ENCODE results near the gene SNRNP200. TPM values are rescaled to one million over a fixed set of nuclear protein-coding genes. Genes with fewer than 3 reads are reported as not detected.

SNRNP200 gene
- 64.1 and 68.1 TPM in 2 replicates for total RNA-seq

DNA sequence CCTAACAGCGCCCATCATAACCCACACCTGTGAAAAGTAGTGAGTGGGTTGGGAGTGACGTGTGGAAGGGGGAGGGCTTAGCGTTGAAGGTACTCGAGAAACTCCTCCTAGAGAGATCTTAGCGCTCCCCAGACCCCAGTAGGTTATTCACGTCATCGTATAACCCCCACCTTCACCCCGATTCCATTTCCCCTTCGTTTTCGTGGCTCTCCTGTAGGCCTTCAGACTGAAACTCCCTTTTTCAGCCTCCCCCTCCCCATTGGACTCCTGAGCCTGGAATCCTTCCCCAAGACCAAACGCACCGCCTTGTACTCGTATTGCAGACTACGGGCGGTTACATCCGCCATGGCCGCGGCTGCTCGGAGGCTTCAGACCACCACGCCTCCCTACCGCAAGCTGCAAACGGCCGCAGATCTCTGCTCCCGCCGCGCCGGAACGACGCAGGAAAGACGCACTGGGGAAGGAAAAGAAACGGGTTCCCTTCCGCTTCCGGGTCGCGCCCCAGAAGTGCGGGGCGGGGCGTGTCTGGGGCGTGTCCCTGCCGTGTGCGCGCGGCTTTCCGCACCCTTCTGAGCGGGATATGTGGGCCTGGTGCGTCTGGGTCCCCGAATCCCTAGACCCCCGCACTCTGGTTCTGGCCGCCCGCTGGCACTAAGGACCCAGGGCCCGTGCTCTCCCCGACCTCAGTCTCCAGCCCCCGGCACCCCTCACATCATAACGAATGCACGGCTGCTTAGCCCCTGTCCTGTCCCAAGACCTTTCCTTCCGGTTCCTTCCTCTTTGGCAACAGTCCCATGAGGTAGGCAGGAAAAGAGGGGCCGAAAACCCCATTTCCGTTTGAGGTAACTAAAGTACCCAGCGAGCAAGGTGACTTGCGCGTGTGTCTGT is at the start of gene SNRNP200:
Gene SNRNP200 (minus strand): TSS at position 456 of the 888 bp plus-strand sequence. CDS start 109 bp downstream, at position 347.
- peak; percentile 15 for DNase-seq (ENCODE audit: low read depth, low spot score)

DNA sequence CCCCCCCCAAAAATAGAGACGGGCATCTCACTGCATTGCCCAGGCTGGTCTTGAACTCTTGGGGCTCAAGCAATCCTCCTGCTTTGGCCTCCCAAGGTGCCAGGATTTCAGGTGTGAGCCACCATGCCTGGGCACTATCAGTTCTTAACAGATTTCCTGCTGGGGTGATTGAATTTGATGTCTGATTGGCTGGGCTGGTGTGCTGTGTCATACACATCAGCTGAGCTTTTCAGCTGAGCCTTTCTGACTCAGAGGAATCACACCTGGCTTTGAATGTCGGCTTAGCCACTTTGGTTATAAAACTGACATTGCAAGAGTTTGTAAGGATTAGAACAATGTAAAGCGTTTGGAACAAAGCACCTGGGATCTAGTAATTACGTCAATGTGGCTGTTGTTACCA is 49.1 kb upstream of the SNRNP200 start:
- DNase-seq (ENCODE audit: low read depth, low spot score), result no peak

DNA sequence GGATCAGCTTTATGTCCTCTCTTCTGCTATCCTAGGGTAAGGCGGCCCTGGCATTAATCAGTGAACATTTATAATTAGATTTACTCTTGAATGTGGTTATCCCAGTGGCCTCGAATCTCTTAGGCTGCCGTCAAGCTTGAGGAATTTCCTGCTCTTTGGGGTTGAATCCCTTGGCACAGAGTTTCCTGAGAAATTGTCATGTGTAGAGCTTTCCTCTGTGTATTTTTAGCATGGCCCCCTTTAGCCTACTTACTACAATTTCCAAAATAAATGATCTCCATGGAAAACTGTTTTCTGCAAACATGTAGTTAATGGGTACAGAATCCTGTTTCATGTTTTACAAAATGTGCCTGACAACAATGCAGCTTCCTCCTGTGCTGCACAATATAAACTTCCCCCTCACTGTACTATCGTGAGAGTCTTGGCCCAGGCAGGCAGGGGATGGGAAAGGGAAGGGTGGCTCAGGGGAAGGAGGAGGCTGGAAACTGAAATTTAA is 48.3 kb upstream of the SNRNP200 start:
- no peak for DNase-seq (ENCODE audit: low read depth, low spot score)

DNA sequence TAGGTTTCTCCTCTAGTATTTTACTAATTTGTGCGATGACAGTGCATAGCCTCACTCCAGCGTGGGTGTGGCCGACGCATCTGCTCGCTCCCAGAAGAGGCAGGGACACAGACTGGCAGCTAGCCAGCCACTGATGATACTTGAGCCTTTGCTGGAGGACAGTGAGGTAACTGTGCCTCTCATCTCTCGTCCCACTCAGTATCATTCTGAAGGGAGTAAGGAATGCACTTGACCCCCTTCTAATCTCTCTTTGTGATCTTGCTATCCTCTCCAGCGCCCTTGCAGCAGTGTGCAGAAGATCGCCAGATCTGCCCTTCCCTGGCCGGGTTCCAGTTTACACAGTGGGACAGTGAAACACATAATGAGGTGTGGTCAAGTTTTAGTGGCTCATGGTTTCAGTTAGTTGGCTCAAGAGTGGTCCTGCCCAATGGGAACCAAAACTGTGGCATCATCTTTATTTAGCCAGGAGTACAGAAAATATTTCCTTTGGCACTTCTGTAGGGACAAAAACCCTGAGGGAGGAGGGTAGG is 47.8 kb upstream of the SNRNP200 start:
- DNase-seq (ENCODE audit: low read depth, low spot score), result no peak

DNA sequence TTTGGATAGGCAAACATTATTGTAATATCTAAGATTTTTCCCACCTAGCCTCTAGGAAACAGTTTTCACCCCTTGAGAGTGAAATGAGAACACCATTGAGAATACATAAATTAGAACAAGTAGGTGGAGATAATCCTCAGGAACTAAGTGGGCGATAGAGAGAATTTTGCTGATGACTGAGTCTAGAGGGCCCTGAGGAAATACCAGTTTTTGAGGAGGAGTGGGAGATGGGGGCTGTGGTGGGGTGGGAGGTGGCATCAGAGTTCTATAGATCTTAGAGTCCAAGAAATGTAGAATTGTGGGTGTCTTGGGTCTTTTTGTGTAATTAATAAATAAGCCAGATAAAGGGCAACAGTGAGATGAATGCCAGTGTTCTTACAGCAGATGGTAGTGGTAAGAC is 42.0 kb upstream of the SNRNP200 start:
- DNase-seq (ENCODE audit: low read depth, low spot score), result no peak

DNA sequence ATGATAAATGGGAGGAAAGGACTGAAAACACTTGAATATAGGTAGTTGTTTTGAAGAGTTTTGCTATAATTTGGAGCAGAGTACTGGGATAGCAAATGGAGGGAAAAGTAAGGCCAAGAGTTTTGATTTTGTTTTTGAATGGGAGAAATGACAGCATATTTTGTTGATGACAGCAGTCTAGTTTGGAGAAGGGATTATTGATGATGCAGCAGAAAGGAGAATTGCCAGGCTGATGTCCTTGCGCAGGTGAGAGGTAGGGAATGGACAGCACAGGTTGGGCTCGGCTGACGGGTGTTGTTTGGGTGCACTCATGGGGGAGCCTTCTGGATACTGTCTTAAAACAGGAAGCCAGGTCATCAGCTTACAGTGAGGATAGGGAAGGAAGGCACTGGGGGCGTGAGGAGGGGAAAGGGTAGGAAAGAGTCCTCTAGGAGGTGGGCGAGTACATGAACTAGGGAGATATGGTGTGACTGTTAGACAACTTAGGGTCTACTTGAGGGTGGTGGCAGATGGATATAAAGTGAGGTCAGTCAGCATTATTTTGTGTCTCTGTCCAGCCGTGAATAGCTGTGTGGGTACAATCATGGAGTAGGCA is 40.6 kb upstream of the SNRNP200 start:
- no peak for DNase-seq (ENCODE audit: low read depth, low spot score)

DNA sequence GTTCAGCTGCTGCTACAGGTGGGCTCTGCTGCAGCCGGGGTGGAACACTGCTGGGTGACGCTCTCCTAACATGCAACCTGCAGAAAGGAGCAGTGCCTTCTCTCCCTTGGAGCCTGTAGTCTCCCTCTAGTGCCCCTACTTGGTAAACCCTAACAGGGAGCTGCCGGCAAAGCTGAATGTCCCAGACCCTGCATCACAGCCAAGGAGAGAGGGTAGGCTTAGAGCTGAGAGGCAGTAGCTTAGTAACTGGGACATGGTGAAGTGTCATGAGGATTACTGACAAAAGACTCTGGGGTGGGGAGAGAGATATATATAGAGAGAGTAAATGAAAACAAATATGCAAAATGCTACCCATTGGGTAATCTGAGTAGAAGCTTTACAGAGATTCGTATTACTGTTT is 40.1 kb upstream of the SNRNP200 start:
- DNase-seq (ENCODE audit: low read depth, low spot score), result no peak

DNA sequence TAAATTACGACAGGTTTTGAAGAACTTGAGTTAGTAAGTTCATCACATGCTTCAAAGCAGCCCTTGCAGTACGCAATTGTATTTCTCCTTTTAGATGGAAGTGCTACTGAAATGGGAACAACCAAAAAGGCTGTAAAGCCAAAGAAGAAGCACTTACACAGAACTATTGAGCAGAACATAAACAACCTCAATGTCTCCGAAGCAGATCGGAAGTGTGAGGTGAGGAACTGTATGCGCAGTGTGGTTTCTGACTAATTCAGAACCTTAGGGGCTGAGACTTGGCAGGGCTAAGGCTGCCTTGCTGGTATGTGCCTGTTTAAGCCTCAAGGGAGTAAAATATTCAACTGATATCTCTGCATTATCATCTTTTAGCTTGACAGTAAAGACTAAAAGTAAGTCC is 38.7 kb upstream of the SNRNP200 start:
- no peak for DNase-seq (ENCODE audit: low read depth, low spot score)

DNA sequence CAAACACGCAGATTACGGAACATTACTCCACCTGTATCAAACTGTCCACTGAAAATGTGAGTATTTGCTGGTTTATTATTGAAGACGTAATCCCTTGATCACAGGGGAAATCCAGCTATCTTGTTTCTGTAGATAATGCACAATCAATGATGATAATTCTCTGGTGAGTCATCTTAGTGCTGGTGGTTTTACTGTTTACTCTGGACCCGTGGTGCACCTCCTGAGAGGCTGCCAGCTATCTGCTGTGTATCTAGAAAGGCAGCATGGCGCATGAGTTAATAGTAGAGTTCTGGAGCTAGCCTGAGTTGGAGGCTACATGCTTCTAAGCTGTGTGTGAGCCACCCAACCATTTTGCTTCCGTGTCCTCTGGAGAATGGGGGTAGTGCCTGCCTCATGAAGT is 36.7 kb upstream of the SNRNP200 start:
- DNase-seq (ENCODE audit: low read depth, low spot score), result no peak

DNA sequence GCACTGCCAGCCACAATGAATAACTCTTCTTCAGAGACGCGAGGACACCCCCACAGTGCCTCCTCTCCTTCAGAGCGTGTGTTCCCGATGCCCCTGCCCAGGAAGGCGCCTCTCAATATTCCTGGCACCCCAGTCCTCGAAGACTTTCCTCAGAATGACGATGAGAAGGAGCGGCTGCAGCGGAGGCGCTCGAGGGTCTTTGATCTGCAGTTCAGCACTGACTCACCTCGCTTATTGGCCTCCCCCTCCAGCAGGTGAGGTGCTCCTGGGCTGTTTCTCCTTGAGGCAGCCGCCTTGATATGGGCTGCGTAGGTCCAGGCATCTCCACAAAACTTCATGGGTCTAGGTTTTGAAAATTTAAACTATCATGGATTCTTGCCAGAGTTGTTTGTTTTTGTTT is 36.3 kb upstream of the SNRNP200 start:
- no peak for DNase-seq (ENCODE audit: low read depth, low spot score)

DNA sequence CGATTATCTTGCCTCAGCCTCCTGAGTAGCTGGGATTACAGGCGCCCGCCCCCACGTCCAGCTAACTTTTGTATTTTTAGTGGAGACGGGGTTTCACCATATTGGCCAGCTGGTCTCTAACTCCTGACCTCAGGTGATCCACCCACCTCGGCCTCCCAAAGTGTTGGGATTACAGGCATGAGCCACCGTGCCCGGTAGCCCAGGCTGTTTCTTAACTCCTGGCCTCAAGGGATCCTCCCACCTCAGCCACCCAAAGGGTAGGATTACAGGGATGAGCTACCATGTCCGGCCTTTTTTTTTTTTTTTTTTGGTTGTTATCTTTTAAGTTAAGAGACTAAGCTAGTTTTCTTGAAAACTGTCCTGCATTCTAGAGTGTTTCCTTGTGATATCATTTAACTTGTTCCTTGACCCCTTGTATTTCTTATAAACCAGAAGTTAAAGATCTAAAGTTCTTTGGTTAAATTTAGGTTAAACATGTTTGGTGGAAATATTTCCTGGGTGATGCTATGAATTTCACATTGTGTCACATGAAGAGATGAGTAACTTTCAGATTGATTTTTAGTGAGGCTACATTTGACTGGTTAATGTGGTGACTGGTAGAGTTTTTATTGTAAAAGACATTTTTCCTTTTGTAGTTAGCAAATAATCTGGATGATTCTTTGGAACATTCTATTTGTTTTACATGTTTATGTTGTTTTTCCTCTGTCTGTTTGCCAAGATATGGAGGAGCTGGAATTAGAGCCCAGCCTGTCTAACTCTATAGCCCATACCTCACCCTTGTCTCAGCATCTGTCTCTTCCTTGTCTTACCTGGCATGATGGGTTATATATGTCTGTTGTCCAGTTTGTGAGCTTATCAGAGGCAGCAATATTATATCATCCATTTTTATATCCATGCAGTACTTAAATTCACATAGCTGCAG is 35.4 kb upstream of the SNRNP200 start:
- DNase-seq (ENCODE audit: low read depth, low spot score), result no peak

DNA sequence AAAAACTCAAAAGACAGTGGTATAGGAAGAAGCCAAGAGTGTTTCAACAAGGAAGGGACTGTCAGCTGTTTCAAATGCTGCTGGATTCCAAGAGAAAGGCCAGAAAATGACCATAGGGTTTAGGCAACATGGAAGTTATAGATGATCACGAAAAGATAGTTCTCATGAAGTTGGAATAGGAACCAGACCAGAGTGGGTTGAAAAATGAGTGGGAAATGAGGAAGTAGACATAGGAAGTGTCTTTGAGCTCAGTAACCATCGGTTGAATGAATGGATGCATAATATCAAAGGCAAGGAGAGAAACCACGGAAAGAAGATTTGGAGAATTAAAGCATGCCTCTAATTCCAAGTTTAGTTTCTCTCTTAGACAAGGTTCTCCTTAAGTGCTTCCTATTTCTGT is 31.5 kb upstream of the SNRNP200 start:
- DNase-seq (ENCODE audit: low read depth, low spot score), result no peak

DNA sequence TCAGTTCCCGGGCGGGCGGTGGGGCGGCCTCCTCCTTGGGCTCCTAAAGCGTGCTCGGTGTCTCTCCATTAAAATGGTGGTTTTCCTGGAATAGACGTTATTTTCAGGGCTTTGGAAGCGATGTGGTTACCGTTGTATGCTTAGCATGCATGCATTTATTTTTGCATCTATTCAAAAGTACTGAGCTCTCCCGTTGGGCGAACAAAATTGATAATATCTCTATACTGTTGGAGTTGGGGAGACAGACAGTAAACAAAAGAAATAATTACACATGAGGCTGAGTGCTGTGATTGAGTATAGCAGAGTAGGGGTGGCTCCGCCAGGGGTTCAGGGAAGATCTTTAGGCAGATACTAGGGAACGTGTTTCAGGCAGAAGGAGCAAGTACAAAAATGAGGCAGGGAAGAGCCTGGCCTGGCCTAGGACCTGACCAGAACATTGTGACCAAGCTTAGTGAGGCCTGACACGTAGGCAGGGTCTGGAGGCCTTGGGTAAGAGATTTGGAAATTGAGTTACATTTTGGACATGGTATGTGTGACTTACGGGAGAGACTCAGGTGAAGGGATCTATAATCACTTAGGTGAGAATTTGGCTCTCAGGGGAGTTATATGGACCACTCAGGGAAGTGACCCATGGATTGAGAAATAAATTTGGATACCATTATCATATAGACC is 30.9 kb upstream of the SNRNP200 start:
- no peak for DNase-seq (ENCODE audit: low read depth, low spot score)

DNA sequence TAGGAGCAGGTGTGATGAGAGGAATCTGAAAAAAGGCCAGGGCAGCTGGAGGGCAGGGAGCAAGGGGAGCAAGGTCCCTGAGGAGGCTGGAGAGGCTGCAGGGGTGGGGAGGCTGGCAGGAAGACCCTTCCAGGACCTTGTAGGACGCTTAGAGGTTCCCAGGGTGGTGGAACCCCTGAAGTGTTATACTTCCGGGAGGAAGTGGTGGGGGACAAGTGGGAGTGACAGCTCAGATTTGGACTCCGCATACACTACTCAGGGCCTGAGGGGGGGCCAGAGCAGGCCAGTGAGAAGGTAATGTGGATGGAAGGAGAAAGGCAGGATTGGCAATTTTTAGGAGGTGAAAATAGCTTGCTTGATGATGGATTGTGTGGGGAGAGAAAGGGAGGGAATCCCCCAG is 28.4 kb upstream of the SNRNP200 start:
- no peak for DNase-seq (ENCODE audit: low read depth, low spot score)

DNA sequence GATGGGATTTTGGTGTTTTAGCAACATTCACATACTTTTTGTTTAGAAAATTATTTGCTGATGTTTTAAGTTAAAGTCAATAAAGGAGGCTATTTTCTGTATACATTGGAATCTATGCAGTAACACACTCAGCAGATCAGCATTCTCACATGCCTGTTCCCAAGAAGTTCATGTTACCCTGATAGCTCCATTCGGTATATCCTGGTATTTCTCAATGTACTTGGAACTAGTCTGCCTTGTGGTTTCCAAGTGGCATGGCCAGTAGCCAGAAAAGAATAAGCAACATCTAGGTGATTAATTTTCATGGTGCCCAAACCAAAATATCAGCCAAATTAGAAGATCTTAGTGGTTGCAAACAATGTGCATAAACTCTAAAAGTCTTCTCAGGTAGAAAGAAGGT is 25.1 kb upstream of the SNRNP200 start:
- DNase-seq (ENCODE audit: low read depth, low spot score), result no peak

DNA sequence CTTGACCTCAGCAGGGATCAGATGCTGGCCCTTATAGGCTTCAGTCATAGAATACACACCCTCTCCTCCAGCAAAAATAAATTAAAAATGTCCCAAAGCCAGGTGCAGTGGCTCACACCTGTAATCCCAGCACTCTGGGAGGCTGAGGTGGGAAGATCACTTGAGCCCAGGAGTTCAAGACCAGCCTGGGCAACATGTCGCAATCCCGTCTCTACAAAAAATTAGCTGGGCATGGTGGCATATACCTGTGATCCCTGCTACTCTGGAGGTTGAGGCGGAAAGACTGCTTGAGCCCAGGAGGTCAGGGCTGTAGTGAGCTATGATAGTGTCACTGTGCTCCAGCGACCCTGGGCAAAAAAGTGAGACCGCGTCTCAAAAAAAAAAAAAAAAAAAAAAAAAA is 24.5 kb upstream of the SNRNP200 start:
- no peak for DNase-seq (ENCODE audit: low read depth, low spot score)

DNA sequence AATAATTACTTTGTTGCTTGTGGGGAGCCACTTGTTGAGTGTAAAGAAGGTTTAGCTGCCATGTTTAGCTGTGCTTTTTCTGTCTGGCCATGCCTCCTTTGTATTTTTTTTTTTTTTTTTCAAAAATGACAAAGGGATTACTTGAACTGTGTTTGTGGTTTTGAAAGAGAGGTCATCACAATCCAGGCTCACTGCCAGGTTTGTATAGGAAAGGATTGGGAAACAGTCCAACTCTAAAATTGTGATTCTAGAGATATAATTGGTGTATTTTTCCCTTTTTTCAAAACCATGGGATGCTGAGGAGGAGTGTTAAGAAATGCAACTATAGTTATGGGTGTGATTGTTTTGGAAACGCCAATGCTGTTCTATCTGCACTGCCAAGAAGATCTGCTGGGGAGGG is 24.1 kb upstream of the SNRNP200 start:
- DNase-seq (ENCODE audit: low read depth, low spot score), result peak; percentile 58

DNA sequence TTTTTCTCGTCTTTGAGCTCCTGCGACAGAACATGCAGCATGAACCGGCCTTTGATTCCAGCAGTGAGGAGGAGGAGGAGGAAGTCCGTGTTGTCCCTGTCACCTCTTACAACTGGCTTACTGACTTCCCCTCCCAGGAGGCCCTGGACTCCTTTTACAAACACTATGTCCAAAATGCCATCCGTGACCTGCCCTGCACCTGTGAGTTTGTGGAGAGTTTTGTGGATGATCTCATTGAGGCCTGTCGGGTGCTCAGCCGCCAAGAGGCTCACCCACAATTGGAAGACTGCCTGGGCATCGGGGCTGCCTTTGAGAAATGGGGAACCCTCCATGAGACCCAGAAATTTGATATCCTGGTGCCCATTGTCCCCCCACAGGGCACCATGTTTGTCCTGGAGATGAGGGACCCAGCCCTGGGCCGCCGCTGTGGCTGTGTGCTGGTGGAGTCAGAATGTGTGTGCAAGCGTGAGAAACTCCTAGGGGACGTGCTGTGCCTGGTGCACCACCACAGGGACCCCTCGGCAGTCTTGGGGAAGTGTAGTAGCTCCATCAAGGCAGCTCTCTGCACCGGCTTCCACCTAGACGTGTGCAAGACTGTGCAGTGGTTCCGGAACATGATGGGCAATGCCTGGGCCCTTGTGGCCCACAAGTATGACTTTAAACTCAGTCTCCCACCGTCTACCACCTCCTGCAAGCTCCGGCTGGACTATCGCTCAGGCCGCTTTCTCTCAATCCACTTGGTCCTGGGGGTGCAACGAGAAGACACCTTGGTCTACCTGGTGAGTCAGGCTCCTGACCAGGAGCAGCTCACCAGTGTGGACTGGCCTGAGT is 21.9 kb upstream of the SNRNP200 start:
- no peak for DNase-seq (ENCODE audit: low read depth, low spot score)

DNA sequence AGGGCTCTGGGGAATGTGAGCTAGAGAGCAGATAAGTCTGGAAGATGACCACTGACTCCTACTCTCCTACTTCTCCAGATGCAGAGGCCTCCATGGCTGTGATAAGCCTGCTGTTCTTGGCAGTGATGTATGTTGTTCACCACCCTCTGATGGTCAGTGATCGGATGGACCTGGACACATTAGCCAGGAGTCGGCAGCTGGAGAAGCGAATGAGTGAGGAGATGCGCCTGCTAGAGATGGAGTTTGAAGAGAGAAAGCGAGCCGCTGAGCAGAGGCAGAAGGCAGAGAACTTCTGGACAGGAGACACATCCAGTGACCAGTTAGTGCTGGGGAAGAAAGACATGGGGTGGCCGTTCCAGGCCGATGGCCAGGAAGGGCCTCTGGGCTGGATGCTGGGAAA is 21.2 kb upstream of the SNRNP200 start:
- no peak for DNase-seq (ENCODE audit: low read depth, low spot score)

DNA sequence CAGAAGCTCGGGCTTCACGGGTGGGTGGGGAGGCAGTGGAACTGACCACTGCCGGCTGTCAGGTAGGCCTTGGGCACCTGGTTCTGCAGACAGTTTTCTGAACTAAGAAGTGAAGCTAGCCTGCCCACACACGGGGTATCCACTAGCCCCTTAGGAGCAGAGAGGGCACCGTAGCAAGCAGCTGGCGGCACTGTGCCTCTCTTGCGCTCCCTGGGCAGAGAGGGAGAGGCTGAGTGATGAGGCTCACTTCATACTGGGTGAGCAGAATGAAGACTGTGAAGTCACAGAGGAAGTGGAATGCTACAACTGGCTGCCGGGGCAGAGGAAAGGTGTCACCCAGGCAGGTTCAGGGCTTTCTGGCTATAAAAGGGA is 20.5 kb upstream of the SNRNP200 start:
- no peak for DNase-seq (ENCODE audit: low read depth, low spot score)

All from pulmonary artery endothelial cell (primary cell).